WTC11 (cell line): Measurements from ENCODE around the gene OVAAL. TPM values are rescaled to one million over a fixed set of nuclear protein-coding genes. Genes with fewer than 3 reads are reported as not detected.

Experiments
- ATAC-seq: fragments of 200-7000 bp; cut with Tn5 transposase; 2 replicates; pipeline ENCODE4 v1.10.0; 2021; ENCODE audit warnings: mild to moderate bottlenecking, moderate library complexity
- CTCF ChIA-PET: fragments of 300-600 bp; sonication (Branson Sonifier 250); formaldehyde crosslinking; loops from one replicate; lab custom pipeline; 2021; ENCODE audit warnings: antibody characterized with exemption; lab: Charles Lee
- POLR2A ChIA-PET: fragments of 350-600 bp; sonication (Branson Sonifier 250); formaldehyde crosslinking; loops from one replicate; lab custom pipeline; 2021; ENCODE audit warnings: antibody characterized with exemption; lab: Charles Lee
- DNase-seq: peaks from one replicate; pipeline ENCODE4 v3.0.0; 2021; ENCODE audit warnings: low spot score
- H3K27ac Mint-ChIP-seq: 2 replicates; pipeline ENCODE4 v1.8.0; 2021; ENCODE audit warnings: mixed read lengths
- H3K27me3 Mint-ChIP-seq: 2 replicates; pipeline ENCODE4 v1.8.0; 2021; ENCODE audit warnings: low read depth, mild to moderate bottlenecking, moderate library complexity, mixed read lengths
- H3K36me3 Mint-ChIP-seq: 2 replicates; pipeline ENCODE4 v1.8.0; 2021; ENCODE audit warnings: mixed read lengths
- H3K4me1 Mint-ChIP-seq: 2 replicates; pipeline ENCODE4 v1.8.0; 2022; ENCODE audit warnings: mixed read lengths
- H3K4me3 Mint-ChIP-seq: 2 replicates; pipeline ENCODE4 v1.8.0; 2021; ENCODE audit warnings: mild to moderate bottlenecking, moderate library complexity, mixed read lengths
- H3K9me3 Mint-ChIP-seq: 2 replicates; pipeline ENCODE4 v1.8.0; 2021; ENCODE audit warnings: mixed read lengths
- ATF1 ChIP-seq: sonication (generic); formaldehyde crosslinking; IDR thresholded peaks from 2 replicates; pipeline ENCODE4 v1.8.1; 2023; ENCODE audit warnings: mild to moderate bottlenecking, moderate library complexity, missing genetic modification reagents
- JAZF1 ChIP-seq: fragments of 250-450 bp; sonication (Bioruptor Pico); IDR thresholded peaks from 2 replicates; pipeline ENCODE4 v1.9.0; 2021; ENCODE audit warnings: moderate library complexity, mild to moderate bottlenecking, inconsistent platforms
- MYBL2 ChIP-seq: sonication (generic); formaldehyde crosslinking; IDR thresholded peaks from 2 replicates; pipeline ENCODE4 v1.8.1; 2023; ENCODE audit warnings: mild to moderate bottlenecking, moderate library complexity, missing genetic modification reagents
- NR1H2 ChIP-seq: sonication (generic); formaldehyde crosslinking; IDR thresholded peaks from 2 replicates; pipeline ENCODE4 v1.9.0; 2021; ENCODE audit warnings: mild to moderate bottlenecking, moderate library complexity, missing genetic modification reagents
- OVOL2 ChIP-seq: fragments of 250-450 bp; sonication (Bioruptor Pico); IDR thresholded peaks from 2 replicates; pipeline ENCODE4 v1.9.0; 2021; ENCODE audit warnings: mild to moderate bottlenecking, borderline replicate concordance
- PREB ChIP-seq: sonication (generic); formaldehyde crosslinking; IDR thresholded peaks from 2 replicates; pipeline ENCODE4 v1.8.1; 2022; ENCODE audit warnings: mild to moderate bottlenecking, missing genetic modification reagents, moderate library complexity, borderline replicate concordance
- PRRX2 ChIP-seq: fragments of 250-450 bp; sonication (Bioruptor Pico); IDR thresholded peaks from 2 replicates; pipeline ENCODE4 v1.8.0; 2021; ENCODE audit warnings: mild to moderate bottlenecking
- RORB ChIP-seq: fragments of 250-450 bp; sonication (Bioruptor Pico); IDR thresholded peaks from 2 replicates; pipeline ENCODE4 v1.9.0; 2021; ENCODE audit warnings: mild to moderate bottlenecking
- SMAD3 ChIP-seq: sonication (generic); formaldehyde crosslinking; IDR thresholded peaks from 2 replicates; pipeline ENCODE4 v1.8.0; 2022; ENCODE audit warnings: missing genetic modification reagents, mild to moderate bottlenecking, borderline replicate concordance
- SMAD4 ChIP-seq: sonication (generic); formaldehyde crosslinking; IDR thresholded peaks from 2 replicates; pipeline ENCODE4 v1.8.0; 2022; ENCODE audit warnings: mild to moderate bottlenecking, missing genetic modification reagents
- SP1 ChIP-seq: sonication (generic); formaldehyde crosslinking; conservative IDR thresholded peaks from 2 replicates; pipeline ENCODE4 v1.8.1; 2022; ENCODE audit warnings: missing genetic modification reagents
- TP53 ChIP-seq: sonication (generic); formaldehyde crosslinking; IDR thresholded peaks from 2 replicates; pipeline ENCODE4 v1.8.1; 2023; ENCODE audit warnings: mild to moderate bottlenecking, missing genetic modification reagents
- ZNF232 ChIP-seq: sonication (generic); formaldehyde crosslinking; IDR thresholded peaks from 2 replicates; pipeline ENCODE4 v1.8.0; 2022; ENCODE audit warnings: mild to moderate bottlenecking, missing genetic modification reagents
- ZNF263 ChIP-seq: sonication (generic); formaldehyde crosslinking; IDR thresholded peaks from 2 replicates; pipeline ENCODE4 v1.8.1; 2022; ENCODE audit warnings: low read depth, mild to moderate bottlenecking, moderate library complexity, missing genetic modification reagents
- ZNF423 ChIP-seq: fragments of 250-450 bp; sonication (Bioruptor Pico); IDR thresholded peaks from 2 replicates; pipeline ENCODE4 v2.1.2; 2022; ENCODE audit warnings: mild to moderate bottlenecking, moderate library complexity
- ZNF532 ChIP-seq: fragments of 250-450 bp; sonication (Bioruptor Pico); IDR thresholded peaks from 2 replicates; pipeline ENCODE4 v1.9.0; 2021; ENCODE audit warnings: mild to moderate bottlenecking, borderline replicate concordance
- total RNA-seq: library from RNA; stranded (reverse); gene quantifications from 3 replicates; pipeline ENCODE4 v1.2.3, GENCODE V29; 2021
- TF ChIP-seq, protein P1 (sequence below): sonication (generic); formaldehyde crosslinking; IDR thresholded peaks from 2 replicates; pipeline ENCODE4 v1.8.0; 2023; ENCODE audit warnings: missing genetic modification reagents
- TF ChIP-seq, protein P2 (sequence below): fragments of 200-600 bp; IDR thresholded peaks from 2 replicates; pipeline ENCODE4 v1.8.0; 2022; ENCODE audit warnings: antibody characterized with exemption

The OVAAL gene
- total RNA-seq, 1 experiment from 2014 or later, result not detected

DNA sequence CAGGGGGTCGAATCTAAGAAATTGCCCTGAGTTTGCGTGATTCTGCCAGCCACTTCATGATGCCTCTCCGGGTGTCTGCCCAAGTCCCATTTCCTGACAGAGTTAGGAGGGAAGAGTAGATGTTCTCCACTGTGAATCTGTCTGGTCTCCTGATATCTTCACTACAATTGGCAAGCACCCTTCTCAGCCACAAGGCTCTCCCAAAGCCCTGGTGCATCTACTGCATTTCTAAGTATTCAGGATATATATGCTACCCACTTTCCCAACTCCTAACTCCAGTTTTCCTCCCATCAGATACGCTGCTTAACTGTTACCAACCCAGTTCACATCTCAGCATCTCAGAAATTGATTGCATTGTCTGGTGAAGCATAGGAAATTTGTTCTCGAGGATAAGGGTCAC, 25.9 kb upstream of the OVAAL start:
- Mint-ChIP-seq H3K4me1 (peaks cover 10% of the 10 kb centered on the region; the same call in 1 of the 2 replicates), H3K27me3 (no peaks in the 10 kb centered on the region), H3K36me3 (no peaks in the 10 kb centered on the region), H3K27ac (no peak overlapping the region), H3K9me3 (no peaks in the 10 kb centered on the region)
- ChIA-PET CTCF (interaction anchor here (0.7 to 1.5 kb wide), 3 partner anchors 17 to 373 kb away, joined by 3 to 4 read pairs (median 3); no protein-coding TSS in a partner anchor), POLR2A (no interaction called here)
- no peak for ATAC-seq
- TF ChIP-seq, protein P1, sequence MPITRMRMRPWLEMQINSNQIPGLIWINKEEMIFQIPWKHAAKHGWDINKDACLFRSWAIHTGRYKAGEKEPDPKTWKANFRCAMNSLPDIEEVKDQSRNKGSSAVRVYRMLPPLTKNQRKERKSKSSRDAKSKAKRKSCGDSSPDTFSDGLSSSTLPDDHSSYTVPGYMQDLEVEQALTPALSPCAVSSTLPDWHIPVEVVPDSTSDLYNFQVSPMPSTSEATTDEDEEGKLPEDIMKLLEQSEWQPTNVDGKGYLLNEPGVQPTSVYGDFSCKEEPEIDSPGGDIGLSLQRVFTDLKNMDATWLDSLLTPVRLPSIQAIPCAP, result no peak
- TF ChIP-seq ZNF423 (CRISPR knock-in tag) (no peak), ATF1 (CRISPR knock-in tag) (no peak), JAZF1 (CRISPR knock-in tag) (no peak), PREB (no peak), OVOL2 (CRISPR knock-in tag) (no peak), ZNF532 (no peak), MYBL2 (CRISPR knock-in tag) (no peak), SMAD3 (CRISPR knock-in tag) (no peak), SMAD4 (CRISPR knock-in tag) (no peak), SP1 (CRISPR knock-in tag) (no peak), PRRX2 (CRISPR knock-in tag) (no peak), TP53 (no peak), NR1H2 (CRISPR knock-in tag) (no peak), ZNF232 (CRISPR knock-in tag) (no peak), RORB (CRISPR knock-in tag) (no peak), ZNF263 (no peak)
- TF ChIP-seq, all 79 proteins: peak for 0
- no peak overlapping the region for H3K4me3 Mint-ChIP-seq
- DNase-seq, result no peak

- ATAC-seq, result peak; percentile 90
- Mint-ChIP-seq H3K4me1 (peaks cover 10% of the 10 kb centered on the region; the same call in 1 of the 2 replicates), H3K4me3 (no peak overlapping the region), H3K36me3 (no peaks in the 10 kb centered on the region)
- CTCF ChIA-PET, result interaction anchor here (1.0 to 1.5 kb wide), 2 partner anchors 18 to 348 kb away, joined by 3 to 4 read pairs; no protein-coding TSS in a partner anchor
- TF ChIP-seq ZNF263 (no peak), MYBL2 (CRISPR knock-in tag) (no peak)
- TF ChIP-seq, protein P2, sequence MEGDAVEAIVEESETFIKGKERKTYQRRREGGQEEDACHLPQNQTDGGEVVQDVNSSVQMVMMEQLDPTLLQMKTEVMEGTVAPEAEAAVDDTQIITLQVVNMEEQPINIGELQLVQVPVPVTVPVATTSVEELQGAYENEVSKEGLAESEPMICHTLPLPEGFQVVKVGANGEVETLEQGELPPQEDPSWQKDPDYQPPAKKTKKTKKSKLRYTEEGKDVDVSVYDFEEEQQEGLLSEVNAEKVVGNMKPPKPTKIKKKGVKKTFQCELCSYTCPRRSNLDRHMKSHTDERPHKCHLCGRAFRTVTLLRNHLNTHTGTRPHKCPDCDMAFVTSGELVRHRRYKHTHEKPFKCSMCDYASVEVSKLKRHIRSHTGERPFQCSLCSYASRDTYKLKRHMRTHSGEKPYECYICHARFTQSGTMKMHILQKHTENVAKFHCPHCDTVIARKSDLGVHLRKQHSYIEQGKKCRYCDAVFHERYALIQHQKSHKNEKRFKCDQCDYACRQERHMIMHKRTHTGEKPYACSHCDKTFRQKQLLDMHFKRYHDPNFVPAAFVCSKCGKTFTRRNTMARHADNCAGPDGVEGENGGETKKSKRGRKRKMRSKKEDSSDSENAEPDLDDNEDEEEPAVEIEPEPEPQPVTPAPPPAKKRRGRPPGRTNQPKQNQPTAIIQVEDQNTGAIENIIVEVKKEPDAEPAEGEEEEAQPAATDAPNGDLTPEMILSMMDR, result peak; percentile 56; the same call in 1 of the 2 replicates
- TF ChIP-seq, all 79 proteins: peak for 1
- Mint-ChIP-seq H3K27me3 (no peaks in the 10 kb centered on the region), H3K27ac (no peak overlapping the region), H3K9me3 (no peaks in the 10 kb centered on the region)
- peak; percentile 76 for DNase-seq
- POLR2A ChIA-PET, result no interaction called here
Measured at GRCh38 chr1:180533266-180533987, 25.3 kb upstream of the OVAAL start.
